Measurements from ENCODE around the gene GAB1. TPM values are rescaled to one million over a fixed set of nuclear protein-coding genes. Genes with fewer than 3 reads are reported as not detected.
A peak's percentile ranks its signal among the peaks of the same experiment; 100 is the strongest.

The GAB1 gene
- total RNA-seq, 1 donor from 2014 or later, result 0.65 TPM

- H3K36me3 Mint-ChIP-seq (ENCODE audit: low read depth), result no peaks in the 10 kb centered on the region
- H3K9me3 Mint-ChIP-seq, result no peaks in the 10 kb centered on the region
- intact Hi-C loops (cut with micrococcal nuclease), result loop anchor here (10.0 kb wide), 1 partner anchor 58 kb away; the partner anchor contains the start of gene GAB1
- DNase-seq, result no peak
- no peaks in the 10 kb centered on the region for H3K4me1 Mint-ChIP-seq
- peaks cover 29% of the 10 kb centered on the region for H3K27me3 Mint-ChIP-seq
- no peak overlapping the region for H3K27ac Mint-ChIP-seq
- H3K4me3 Mint-ChIP-seq, result no peak overlapping the region
Observed at GRCh38 chr4:143393195-143393594, 56.5 kb downstream of the GAB1 start.

DNA sequence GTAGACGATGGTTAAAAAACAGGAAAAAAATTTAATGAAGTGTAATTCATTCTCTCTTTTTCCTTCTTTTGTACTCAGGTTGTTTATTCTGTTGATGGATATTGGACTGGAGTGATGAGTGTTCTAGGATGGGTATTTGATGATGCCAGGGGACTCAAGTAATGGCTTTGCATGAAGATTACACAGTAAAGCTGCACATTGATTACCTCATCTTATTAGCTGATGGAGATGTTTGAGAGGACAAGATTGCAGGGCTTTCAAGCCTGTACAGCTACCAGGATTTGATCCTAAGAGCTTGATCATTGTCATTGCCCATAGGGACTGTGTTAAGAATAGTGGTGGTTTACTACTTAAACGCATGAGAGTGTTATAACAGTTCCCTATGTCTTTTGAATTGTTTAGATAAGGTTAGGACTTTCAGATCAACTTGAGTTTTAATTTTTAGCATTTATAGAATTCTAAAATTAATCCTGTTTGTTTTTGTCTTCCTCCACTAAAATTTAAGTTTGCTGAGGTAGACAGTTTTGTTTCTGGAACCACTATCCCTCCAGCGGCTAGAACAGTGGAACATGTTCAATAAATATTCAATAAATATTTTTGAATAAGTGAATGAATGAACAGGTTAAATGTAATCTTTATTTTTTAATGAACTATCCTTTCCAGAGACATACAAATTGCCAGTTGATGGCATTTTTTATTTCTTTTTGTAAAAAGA, 58.2 kb downstream of the GAB1 start:
- no peaks in the 10 kb centered on the region for H3K36me3 Mint-ChIP-seq (ENCODE audit: low read depth)
- no peak overlapping the region for H3K4me3 Mint-ChIP-seq
- intact Hi-C loops (cut with micrococcal nuclease), result loop anchor here (5.0 to 10.0 kb wide), 2 partner anchors 38 to 60 kb away; partner anchors contain the start of gene GAB1
- no peak for DNase-seq
- H3K27me3 Mint-ChIP-seq, result peaks cover 29% of the 10 kb centered on the region
- H3K9me3 Mint-ChIP-seq, result no peaks in the 10 kb centered on the region
- H3K27ac Mint-ChIP-seq, result no peak overlapping the region
- no peaks in the 10 kb centered on the region for H3K4me1 Mint-ChIP-seq

GRCh38 chr4:143396695-143397094, 60.0 kb downstream of the GAB1 start:
- no peaks in the 10 kb centered on the region for H3K4me1 Mint-ChIP-seq
- H3K27me3 Mint-ChIP-seq, result peaks cover 19% of the 10 kb centered on the region

GRCh38 chr4:143397335-143397734, 60.7 kb downstream of the GAB1 start:
- H3K4me1 Mint-ChIP-seq, result no peaks in the 10 kb centered on the region
- H3K36me3 Mint-ChIP-seq (ENCODE audit: low read depth), result no peaks in the 10 kb centered on the region
- no peak for DNase-seq
- no peak overlapping the region for H3K4me3 Mint-ChIP-seq
- peaks cover 19% of the 10 kb centered on the region for H3K27me3 Mint-ChIP-seq
- no peak overlapping the region for H3K27ac Mint-ChIP-seq
- intact Hi-C loops (cut with micrococcal nuclease), result loop anchor here (5.0 to 10.0 kb wide), 2 partner anchors 40 to 63 kb away; partner anchors contain the start of gene GAB1
- no peaks in the 10 kb centered on the region for H3K9me3 Mint-ChIP-seq

More at GRCh38 chr4:143396695-143397094, 60.0 kb downstream of the GAB1 start:
- Mint-ChIP-seq H3K4me3 (no peak overlapping the region), H3K36me3 (ENCODE audit: low read depth) (no peaks in the 10 kb centered on the region), H3K9me3 (no peaks in the 10 kb centered on the region), H3K27ac (no peak overlapping the region)
- intact Hi-C loops (cut with micrococcal nuclease), result loop anchor here (5.0 to 10.0 kb wide), 2 partner anchors 39 to 62 kb away; partner anchors contain the start of gene GAB1
- DNase-seq, result no peak

- Mint-ChIP-seq H3K4me1 (peaks cover 3% of the 10 kb centered on the region), H3K4me3 (no peak overlapping the region), H3K9me3 (no peaks in the 10 kb centered on the region), H3K36me3 (ENCODE audit: low read depth) (no peaks in the 10 kb centered on the region), H3K27me3 (peaks cover 19% of the 10 kb centered on the region), H3K27ac (no peak overlapping the region)
- intact Hi-C loops (cut with micrococcal nuclease), result loop anchor here (2.0 to 10.0 kb wide), 3 partner anchors 41 to 85 kb away; partner anchors contain the start of gene GAB1
- no peak for DNase-seq
Observed at GRCh38 chr4:143397887-143398286, 61.2 kb downstream of the GAB1 start.

GRCh38 chr4:143399113-143399949, 62.7 kb downstream of the GAB1 start:
- no peaks in the 10 kb centered on the region for H3K9me3 Mint-ChIP-seq
- H3K4me3 Mint-ChIP-seq, result no peak overlapping the region
- DNase-seq, result peak; percentile 70
- peaks cover 19% of the 10 kb centered on the region for H3K27me3 Mint-ChIP-seq
- H3K4me1 Mint-ChIP-seq, result peaks cover 7% of the 10 kb centered on the region
- H3K36me3 Mint-ChIP-seq (ENCODE audit: low read depth), result no peaks in the 10 kb centered on the region
- intact Hi-C loops (cut with micrococcal nuclease), result loop anchor here (2.0 to 10.0 kb wide), 3 partner anchors 42 to 83 kb away; partner anchors contain the start of gene GAB1
- no peak overlapping the region for H3K27ac Mint-ChIP-seq

- Mint-ChIP-seq H3K4me3 (no peak overlapping the region), H3K9me3 (no peaks in the 10 kb centered on the region), H3K27ac (no peak overlapping the region), H3K36me3 (ENCODE audit: low read depth) (no peaks in the 10 kb centered on the region), H3K4me1 (peaks cover 9% of the 10 kb centered on the region), H3K27me3 (peaks cover 17% of the 10 kb centered on the region)
- no peak for DNase-seq
- intact Hi-C loops (cut with micrococcal nuclease), result loop anchor here (5.0 kb wide), 1 partner anchor 213 kb away; no protein-coding TSS in a partner anchor
Observed at GRCh38 chr4:143400082-143400481, 63.4 kb downstream of the GAB1 start.

- no peak for DNase-seq
- no peaks in the 10 kb centered on the region for H3K36me3 Mint-ChIP-seq (ENCODE audit: low read depth)
- intact Hi-C loops (cut with micrococcal nuclease), result loop anchor here (5.0 kb wide), 1 partner anchor 216 kb away; no protein-coding TSS in a partner anchor
- peaks cover 17% of the 10 kb centered on the region for H3K4me1 Mint-ChIP-seq
- peaks cover 4% of the 10 kb centered on the region for H3K9me3 Mint-ChIP-seq
- H3K4me3 Mint-ChIP-seq, result peak overlapping the region; percentile 31
- no peak overlapping the region for H3K27ac Mint-ChIP-seq
- peaks cover 3% of the 10 kb centered on the region for H3K27me3 Mint-ChIP-seq
Observed at GRCh38 chr4:143402776-143403552, 66.3 kb downstream of the GAB1 start.

- Mint-ChIP-seq H3K9me3 (peaks cover 4% of the 10 kb centered on the region), H3K4me3 (no peak overlapping the region), H3K27me3 (peaks cover 1% of the 10 kb centered on the region), H3K36me3 (ENCODE audit: low read depth) (no peaks in the 10 kb centered on the region), H3K27ac (no peak overlapping the region), H3K4me1 (peaks cover 17% of the 10 kb centered on the region)
- DNase-seq, result no peak
- intact Hi-C loops (cut with micrococcal nuclease), result loop anchor here (5.0 kb wide), 1 partner anchor 216 kb away; no protein-coding TSS in a partner anchor
Observed at GRCh38 chr4:143403553-143403820, 66.8 kb downstream of the GAB1 start.

- intact Hi-C loops (cut with micrococcal nuclease), result loop anchor here (5.0 kb wide), 1 partner anchor 217 kb away; no protein-coding TSS in a partner anchor
- DNase-seq, result no peak
- Mint-ChIP-seq H3K27me3 (peaks cover 6% of the 10 kb centered on the region), H3K4me3 (no peak overlapping the region), H3K4me1 (peaks cover 17% of the 10 kb centered on the region), H3K36me3 (ENCODE audit: low read depth) (no peaks in the 10 kb centered on the region), H3K9me3 (peaks cover 4% of the 10 kb centered on the region), H3K27ac (no peak overlapping the region)
Observed at GRCh38 chr4:143404555-143404954, 67.9 kb downstream of the GAB1 start.

- H3K27me3 Mint-ChIP-seq, result peaks cover 10% of the 10 kb centered on the region
- no peak overlapping the region for H3K27ac Mint-ChIP-seq
- H3K9me3 Mint-ChIP-seq, result peaks cover 4% of the 10 kb centered on the region
- no peak for DNase-seq
- peaks cover 17% of the 10 kb centered on the region for H3K4me1 Mint-ChIP-seq
- H3K4me3 Mint-ChIP-seq, result no peak overlapping the region
- intact Hi-C loops (cut with micrococcal nuclease), result no loop called here
- no peaks in the 10 kb centered on the region for H3K36me3 Mint-ChIP-seq (ENCODE audit: low read depth)
Observed at GRCh38 chr4:143405075-143405730, 68.5 kb downstream of the GAB1 start.

DNA sequence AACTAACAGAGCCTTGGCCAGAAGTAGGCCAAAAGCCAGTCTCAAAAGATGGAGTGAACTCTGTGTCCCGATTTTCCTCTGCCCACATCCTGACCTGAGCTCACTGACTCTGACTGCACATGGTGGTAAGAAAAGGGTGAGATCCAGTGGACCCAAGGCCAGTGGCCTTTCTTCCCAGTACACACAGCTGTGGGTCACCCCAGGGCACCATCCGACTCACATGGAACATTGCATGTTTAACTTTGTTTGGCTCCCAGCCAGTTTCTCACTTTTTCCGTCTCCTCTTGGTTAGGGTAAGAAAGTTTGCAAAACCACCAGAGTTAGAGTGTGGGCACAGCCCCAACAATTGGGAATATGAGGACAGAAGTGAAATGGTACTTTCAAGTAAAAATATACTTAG, 69.8 kb downstream of the GAB1 start:
- Mint-ChIP-seq H3K9me3 (peaks cover 4% of the 10 kb centered on the region), H3K4me3 (no peak overlapping the region), H3K4me1 (peaks cover 17% of the 10 kb centered on the region), H3K27me3 (peaks cover 13% of the 10 kb centered on the region), H3K36me3 (ENCODE audit: low read depth) (no peaks in the 10 kb centered on the region), H3K27ac (no peak overlapping the region)
- no peak for DNase-seq
- intact Hi-C loops (cut with micrococcal nuclease), result no loop called here

- Mint-ChIP-seq H3K27me3 (peaks cover 13% of the 10 kb centered on the region), H3K4me1 (peaks cover 17% of the 10 kb centered on the region), H3K27ac (no peak overlapping the region), H3K9me3 (peaks cover 4% of the 10 kb centered on the region), H3K36me3 (ENCODE audit: low read depth) (no peaks in the 10 kb centered on the region), H3K4me3 (no peak overlapping the region)
- DNase-seq, result no peak
- intact Hi-C loops (cut with micrococcal nuclease), result no loop called here
Observed at GRCh38 chr4:143407474-143407873, 70.8 kb downstream of the GAB1 start.

Data from activated CD4-positive, alpha-beta T cell treated with anti-CD3 and anti-CD28 coated beads, Interleukin-2, amount 10 ng/mL, durations not matched to agents 24 days and 14 days (primary cell).